Activated CD4-positive, alpha-beta T cell treated with anti-CD3 and anti-CD28 coated beads, Interleukin-2, amount 50 U/mL, for 24 hours (primary cell): ENCODE measurements around the gene ZNF207.
"Not testable (repeated sequence)": the region's sequence is repeated elsewhere in the genome, so short reads cannot be mapped to it uniquely, and the experiment has no call there.

Experiments used
- DNase-seq, 2 donors: peaks; one replicate each; pipeline ENCODE4 v3.0.0-alpha.2; 2020; ENCODE audit warnings: low read depth in 1 of 2, low spot score in 1 of 2

The ZNF207 gene

GRCh38 chr17:32349854-32350665, at the start of gene ZNF207:
Gene ZNF207 (plus strand): TSS chr17:32350157. CDS start chr17:32350286, 129 bp downstream.
- DNase-seq: peak; percentile 87 to 94

GRCh38 chr17:32302037-32302436, 47.9 kb upstream of the ZNF207 start:
- no peak for DNase-seq

- DNase-seq: no peak
Observed at GRCh38 chr17:32302860-32303649, 46.9 kb upstream of the ZNF207 start.

- no peak for DNase-seq
Observed at GRCh38 chr17:32303781-32304288, 46.1 kb upstream of the ZNF207 start.

GRCh38 chr17:32305049-32305448, 44.9 kb upstream of the ZNF207 start:
- DNase-seq: no peak

- DNase-seq: no peak
Observed at GRCh38 chr17:32307658-32308057, 42.3 kb upstream of the ZNF207 start.

GRCh38 chr17:32311028-32311536, 38.9 kb upstream of the ZNF207 start:
- no peak for DNase-seq

GRCh38 chr17:32314636-32315035, 35.3 kb upstream of the ZNF207 start:
- DNase-seq: no peak

- no peak for DNase-seq
Observed at GRCh38 chr17:32315171-32315570, 34.8 kb upstream of the ZNF207 start.

- DNase-seq: not testable (repeated sequence)
Observed at GRCh38 chr17:32316653-32317052, 33.3 kb upstream of the ZNF207 start.

GRCh38 chr17:32317353-32317752, 32.6 kb upstream of the ZNF207 start:
- no peak for DNase-seq

GRCh38 chr17:32318071-32318470, 31.9 kb upstream of the ZNF207 start:
- no peak for DNase-seq

GRCh38 chr17:32319548-32319905, 30.4 kb upstream of the ZNF207 start:
- peak; percentile 58 to 65 for DNase-seq

GRCh38 chr17:32320080-32320479, 29.9 kb upstream of the ZNF207 start:
- DNase-seq: not testable (repeated sequence)

- DNase-seq: no peak
Observed at GRCh38 chr17:32320847-32321246, 29.1 kb upstream of the ZNF207 start.

GRCh38 chr17:32323046-32323445, 26.9 kb upstream of the ZNF207 start:
- no peak for DNase-seq

GRCh38 chr17:32323811-32324491, 26.0 kb upstream of the ZNF207 start:
- no peak for DNase-seq

- no peak for DNase-seq
Observed at GRCh38 chr17:32327911-32328310, 22.0 kb upstream of the ZNF207 start.

GRCh38 chr17:32330147-32330546, 19.8 kb upstream of the ZNF207 start:
- DNase-seq: no peak

- no peak for DNase-seq
Observed at GRCh38 chr17:32331243-32332040, 18.5 kb upstream of the ZNF207 start.

GRCh38 chr17:32333187-32333586, 16.8 kb upstream of the ZNF207 start:
- no peak for DNase-seq
